ENCODE data around the gene FAM174C.

DNA sequence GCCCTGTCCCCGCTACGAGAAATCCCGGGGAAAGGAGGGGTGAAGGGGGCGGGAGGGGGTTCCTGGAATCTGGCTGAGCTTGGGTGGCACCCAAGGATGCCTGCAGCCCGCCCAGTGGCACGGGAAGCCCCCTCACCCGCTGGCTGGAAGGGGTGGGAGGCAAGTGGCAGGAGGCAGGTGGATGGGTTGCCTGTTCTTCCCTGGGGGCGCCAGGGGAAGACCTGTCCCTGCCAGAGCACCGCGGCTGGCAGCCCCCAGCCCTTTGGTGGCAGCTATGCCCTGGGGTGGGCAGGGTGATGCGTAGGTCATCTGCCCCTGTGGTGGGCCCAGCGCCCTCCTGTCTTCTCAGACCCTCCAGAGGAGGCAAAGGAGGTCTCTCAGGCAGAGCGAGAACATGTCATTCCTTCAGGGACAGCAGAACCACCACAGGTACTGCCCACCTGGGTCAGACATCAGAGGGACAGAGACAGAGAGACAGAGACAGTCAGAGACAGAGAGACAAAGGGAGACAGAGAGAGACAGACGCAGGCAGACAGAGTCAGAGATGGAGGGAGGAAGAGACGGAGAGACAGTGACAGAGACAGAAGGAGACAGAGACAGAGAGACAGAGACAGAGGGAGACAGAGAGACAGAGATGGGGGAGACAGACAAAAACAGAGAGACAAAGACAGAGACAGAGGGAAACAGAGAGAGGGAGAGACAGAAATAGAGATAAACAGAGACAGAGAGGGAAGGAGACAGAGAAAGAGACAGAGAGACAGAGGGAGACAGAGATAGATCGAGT lies 47.1 kb downstream of the FAM174C start:
- TF ChIP-seq CTCF (IDR thresholded peaks at IDR 0.05; ENCODE audit: control extremely low read depth in 1 of 3, insufficient read depth in 1 of 3, low read depth in 1 of 3, low read length in 3 of 3) (no peak), RAD21 (IDR thresholded peaks at IDR 0.05 in 1 of 2, conservative IDR thresholded peaks at IDR 0.05 in 1 of 2; ENCODE audit: low read depth in 2 of 2, low read length in 2 of 2) (no peak), CEBPB (IDR thresholded peaks at IDR 0.05; ENCODE audit: low read depth, low read length) (no peak), YY1 (IDR thresholded peaks at IDR 0.05; ENCODE audit: low read depth, low read length) (no peak), CHD1 (IDR thresholded peaks at IDR 0.05; ENCODE audit: low read depth, low read length) (no peak), GTF2F1 (IDR thresholded peaks at IDR 0.05; ENCODE audit: borderline replicate concordance, low read depth, low read length) (no peak), EZH2 (IDR thresholded peaks at IDR 0.05; ENCODE audit: low read depth, low read length, severe bottlenecking) (no peak)
- TF ChIP-seq, protein P1, sequence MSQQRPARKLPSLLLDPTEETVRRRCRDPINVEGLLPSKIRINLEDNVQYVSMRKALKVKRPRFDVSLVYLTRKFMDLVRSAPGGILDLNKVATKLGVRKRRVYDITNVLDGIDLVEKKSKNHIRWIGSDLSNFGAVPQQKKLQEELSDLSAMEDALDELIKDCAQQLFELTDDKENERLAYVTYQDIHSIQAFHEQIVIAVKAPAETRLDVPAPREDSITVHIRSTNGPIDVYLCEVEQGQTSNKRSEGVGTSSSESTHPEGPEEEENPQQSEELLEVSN (IDR thresholded peaks at IDR 0.05): no peak

All from H1 (cell line).